CD4-positive, alpha-beta T cell treated with Interleukin-6 at 100 ng/mL for 8 hours (primary cell): ENCODE measurements around the gene ASB12.
"Not testable (repeated sequence)": the region's sequence is repeated elsewhere in the genome, so short reads cannot be mapped to it uniquely, and the experiment has no call there.

Experiments
- DNase-seq: peaks from one replicate; pipeline ENCODE4 v3.0.0-alpha.2; 2020; ENCODE audit warnings: mixed read lengths, low spot score

ASB12 gene

GRCh38 chrX:64230123-64230970 is at the start of gene ASB12:
Gene ASB12, minus strand, starts transcription at chrX:64230607. Its CDS starts 4,957 bp downstream, at chrX:64225650.
- DNase-seq: no peak

- no peak for DNase-seq
Observed at GRCh38 chrX:64265265-64265664, 34.9 kb upstream of the ASB12 start.

- DNase-seq: no peak
Observed at GRCh38 chrX:64229154-64229553, 1.3 kb downstream of the ASB12 start.

- no peak for DNase-seq
Observed at GRCh38 chrX:64218023-64218422, 12.4 kb downstream of the ASB12 start.

- DNase-seq: not testable (repeated sequence)
Observed at GRCh38 chrX:64213989-64214388, 16.4 kb downstream of the ASB12 start.

GRCh38 chrX:64206556-64207162 is 23.7 kb downstream of the ASB12 start:
- no peak for DNase-seq

GRCh38 chrX:64205735-64206501 is 24.5 kb downstream of the ASB12 start:
- DNase-seq: peak; percentile 90

- no peak for DNase-seq
Observed at GRCh38 chrX:64205441-64205734, 25.0 kb downstream of the ASB12 start, which contains the start of gene AMER1. Gene AMER1, minus strand, starts transcription at chrX:64205708. Its CDS starts 12,422 bp downstream, at chrX:64193286.

GRCh38 chrX:64204701-64205440 is 25.5 kb downstream of the ASB12 start:
- peak; percentile 4 for DNase-seq

- DNase-seq: no peak
Observed at GRCh38 chrX:64204252-64204651, 26.2 kb downstream of the ASB12 start.

- no peak for DNase-seq
Observed at GRCh38 chrX:64202808-64203325, 27.5 kb downstream of the ASB12 start.

GRCh38 chrX:64198036-64198435 is 32.4 kb downstream of the ASB12 start:
- DNase-seq: no peak

- no peak for DNase-seq
Observed at GRCh38 chrX:64196606-64197005, 33.8 kb downstream of the ASB12 start.

- no peak for DNase-seq
Observed at GRCh38 chrX:64195862-64196261, 34.5 kb downstream of the ASB12 start.

GRCh38 chrX:64192673-64193072 is 37.7 kb downstream of the ASB12 start:
- DNase-seq: no peak

- no peak for DNase-seq
Observed at GRCh38 chrX:64192040-64192439, 38.4 kb downstream of the ASB12 start.

GRCh38 chrX:64191281-64192010 is 39.0 kb downstream of the ASB12 start:
- no peak for DNase-seq

- no peak for DNase-seq
Observed at GRCh38 chrX:64190136-64190740, 40.2 kb downstream of the ASB12 start.

GRCh38 chrX:64188901-64189300 is 41.5 kb downstream of the ASB12 start:
- DNase-seq: no peak

GRCh38 chrX:64187762-64188150 is 42.7 kb downstream of the ASB12 start:
- no peak for DNase-seq
